Upper lobe of right lung (tissue), 1 donor: ENCODE data around the gene TSPAN13. TPM values are rescaled to one million over a fixed set of nuclear protein-coding genes. Genes with fewer than 3 reads are reported as not detected.

Source experiments
- ATAC-seq: fragments of 200-7000 bp; cut with Tn5 transposase; one replicate; pipeline ENCODE4 v1.9.1; 2020; ENCODE audit warnings: mild to moderate bottlenecking, moderate library complexity
- DNase-seq: peaks from one replicate; pipeline ENCODE4 v3.0.0-alpha.2; 2020
- H3K27ac ChIP-seq: fragments of 200-600 bp; one replicate; pipeline ENCODE4 v1.8.0; 2022
- H3K27me3 ChIP-seq: fragments of 200-600 bp; one replicate; pipeline ENCODE4 v1.8.0; 2022; ENCODE audit warnings: mild to moderate bottlenecking
- H3K36me3 ChIP-seq: fragments of 200-600 bp; one replicate; pipeline ENCODE4 v1.8.0; 2022
- H3K4me1 ChIP-seq: fragments of 200-600 bp; one replicate; pipeline ENCODE4 v1.8.0; 2022
- H3K4me3 ChIP-seq: fragments of 200-600 bp; one replicate; pipeline ENCODE4 v1.8.0; 2022; ENCODE audit warnings: mild to moderate bottlenecking
- H3K9me3 ChIP-seq: fragments of 200-600 bp; one replicate; pipeline ENCODE4 v1.8.0; 2022
- intact Hi-C: fragments of 100-400 bp; cut with DNase I; formaldehyde crosslinking; loops from one replicate; pipeline ENCODE4 v1.11.0; 2022
- long read RNA-seq: library from polyadenylated mRNA; unstranded; transcript quantifications from one replicate; pipeline ENCODE4 v2.0.0, GENCODE V29; 2021
- total RNA-seq: library from RNA; stranded (reverse); fragmentation: NEBNext Ultra II Directional; extraction: Animal tissue kit (Norgen Biotek cat#: 25700); gene quantifications from one replicate; pipeline ENCODE4 v1.2.1, GENCODE V29; 2021
- TF ChIP-seq, protein P1 (sequence below): fragments of 200-600 bp; IDR thresholded peaks from one replicate; pipeline ENCODE4 v1.8.0; 2022; ENCODE audit warnings: antibody characterized with exemption
- donor health status: DM: no; HTN: yes; CAD: no; lungs with severe emphysema.

The TSPAN13 gene
- total RNA-seq, result 185 TPM
- long read RNA-seq, transcript TSPAN13-201 (6 exons, 2,093 nt), result major isoform, 371 of 382 reads
- long read RNA-seq, partial matches to known transcripts, result 7 of 382 reads
- long read RNA-seq, other reads (novel, unspliced or antisense), result 4 of 382 reads

DNA sequence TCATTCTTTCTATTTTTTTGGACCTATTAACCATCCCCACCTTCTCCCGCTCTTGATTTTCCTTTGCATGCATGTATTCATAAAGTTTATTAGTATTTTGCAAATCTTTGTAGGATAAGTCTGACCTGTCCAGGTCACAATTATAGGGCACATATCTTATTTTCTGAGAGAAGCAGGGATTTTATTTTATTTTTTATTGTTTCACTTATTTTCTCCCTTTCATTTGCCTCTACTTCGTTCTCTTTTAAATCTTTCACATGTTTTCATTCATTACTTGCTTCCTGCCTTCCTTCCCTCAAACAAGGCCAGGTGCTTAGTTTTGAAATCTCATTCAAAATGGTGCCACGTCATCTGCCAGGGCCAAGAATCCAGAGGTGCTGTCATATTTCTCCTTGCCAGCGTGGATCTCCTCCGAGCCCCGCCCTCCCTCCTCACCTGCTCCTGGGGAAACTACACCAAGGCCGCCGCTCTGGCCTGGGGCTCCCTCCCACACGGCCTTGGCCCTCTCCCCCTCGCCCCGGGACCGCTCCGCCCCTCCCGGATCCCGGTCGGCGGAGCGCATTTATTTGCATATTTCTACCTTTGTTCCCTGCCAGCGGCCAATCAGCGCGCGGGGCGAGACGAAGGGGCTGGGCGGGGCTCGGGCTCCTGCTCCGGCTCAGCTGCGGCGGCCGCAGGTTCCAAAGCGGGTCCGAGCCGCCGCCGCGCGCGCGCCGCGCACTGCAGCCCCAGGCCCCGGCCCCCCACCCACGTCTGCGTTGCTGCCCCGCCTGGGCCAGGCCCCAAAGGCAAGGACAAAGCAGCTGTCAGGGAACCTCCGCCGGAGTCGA lies at the start of gene TSPAN13:
Gene TSPAN13 (plus strand): TSS at position 654 of the 830 bp plus-strand sequence. CDS start 213 bp downstream, outside the sequence.
- Histone ChIP-seq H3K27me3 (no peaks in the 10 kb centered on the region), H3K9me3 (no peaks in the 10 kb centered on the region), H3K27ac (peak within 1 kb of the TSS; percentile 58), H3K4me1 (no peaks in the 10 kb centered on the region), H3K4me3 (peak within 1 kb of the TSS; percentile 67), H3K36me3 (no peaks in the 10 kb centered on the region)
- peak; percentile 97 for ATAC-seq
- TF ChIP-seq, protein P1, sequence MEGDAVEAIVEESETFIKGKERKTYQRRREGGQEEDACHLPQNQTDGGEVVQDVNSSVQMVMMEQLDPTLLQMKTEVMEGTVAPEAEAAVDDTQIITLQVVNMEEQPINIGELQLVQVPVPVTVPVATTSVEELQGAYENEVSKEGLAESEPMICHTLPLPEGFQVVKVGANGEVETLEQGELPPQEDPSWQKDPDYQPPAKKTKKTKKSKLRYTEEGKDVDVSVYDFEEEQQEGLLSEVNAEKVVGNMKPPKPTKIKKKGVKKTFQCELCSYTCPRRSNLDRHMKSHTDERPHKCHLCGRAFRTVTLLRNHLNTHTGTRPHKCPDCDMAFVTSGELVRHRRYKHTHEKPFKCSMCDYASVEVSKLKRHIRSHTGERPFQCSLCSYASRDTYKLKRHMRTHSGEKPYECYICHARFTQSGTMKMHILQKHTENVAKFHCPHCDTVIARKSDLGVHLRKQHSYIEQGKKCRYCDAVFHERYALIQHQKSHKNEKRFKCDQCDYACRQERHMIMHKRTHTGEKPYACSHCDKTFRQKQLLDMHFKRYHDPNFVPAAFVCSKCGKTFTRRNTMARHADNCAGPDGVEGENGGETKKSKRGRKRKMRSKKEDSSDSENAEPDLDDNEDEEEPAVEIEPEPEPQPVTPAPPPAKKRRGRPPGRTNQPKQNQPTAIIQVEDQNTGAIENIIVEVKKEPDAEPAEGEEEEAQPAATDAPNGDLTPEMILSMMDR, result no peak
- DNase-seq, result peak; percentile 96
- intact Hi-C loops, result no loop called here

DNA sequence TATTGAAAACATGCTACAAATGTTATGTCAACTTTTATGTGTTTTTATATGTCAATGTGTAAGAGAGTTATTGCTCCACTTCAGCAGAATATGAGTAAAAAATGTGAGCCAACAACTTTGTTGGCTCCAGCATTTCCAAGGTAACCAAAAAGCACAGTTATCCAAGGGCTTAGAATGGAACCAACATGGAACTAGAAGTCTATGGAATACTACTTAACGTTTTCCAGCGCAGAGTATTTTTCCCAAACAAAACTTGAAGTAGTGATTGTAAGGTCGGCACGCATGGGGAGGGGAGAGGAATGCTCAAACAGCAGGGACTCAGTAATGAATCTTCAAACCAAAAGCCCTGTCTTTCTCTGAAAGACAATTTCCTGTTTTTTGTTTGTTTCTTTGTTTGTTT lies 45.0 kb upstream of the TSPAN13 start:
- no peak for DNase-seq
- Histone ChIP-seq H3K27me3 (no peaks in the 10 kb centered on the region), H3K4me1 (no peaks in the 10 kb centered on the region), H3K4me3 (no peak overlapping the region), H3K9me3 (no peaks in the 10 kb centered on the region), H3K27ac (no peak overlapping the region), H3K36me3 (peaks cover 17% of the 10 kb centered on the region)
- ATAC-seq, result no peak
- TF ChIP-seq, protein P1, result no peak
- intact Hi-C loops, result no loop called here

DNA sequence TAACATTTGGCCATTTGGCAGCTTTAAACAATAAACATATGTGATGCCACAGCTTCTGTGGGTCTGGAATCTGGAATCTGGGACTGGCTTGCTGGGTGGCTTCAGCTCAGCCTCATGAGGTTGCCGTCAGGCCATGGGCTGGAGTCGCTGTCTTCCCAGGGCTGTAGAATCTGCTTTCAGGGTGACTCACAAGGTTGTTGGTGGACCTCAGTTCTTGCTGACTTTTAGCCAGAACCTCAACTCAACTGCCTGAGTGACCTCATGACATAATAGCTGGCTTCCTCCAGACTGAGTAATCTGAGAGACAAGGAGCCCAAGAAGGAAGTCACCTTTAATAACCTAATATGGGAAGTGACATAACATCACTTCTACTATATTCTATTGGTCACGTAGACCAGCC lies 44.6 kb upstream of the TSPAN13 start:
- ATAC-seq (no peak), DNase-seq (no peak)
- intact Hi-C loops, result no loop called here
- Histone ChIP-seq H3K27ac (no peak overlapping the region), H3K4me1 (no peaks in the 10 kb centered on the region), H3K4me3 (no peak overlapping the region), H3K36me3 (peaks cover 17% of the 10 kb centered on the region), H3K27me3 (no peaks in the 10 kb centered on the region), H3K9me3 (no peaks in the 10 kb centered on the region)
- TF ChIP-seq, protein P1, result no peak

DNA sequence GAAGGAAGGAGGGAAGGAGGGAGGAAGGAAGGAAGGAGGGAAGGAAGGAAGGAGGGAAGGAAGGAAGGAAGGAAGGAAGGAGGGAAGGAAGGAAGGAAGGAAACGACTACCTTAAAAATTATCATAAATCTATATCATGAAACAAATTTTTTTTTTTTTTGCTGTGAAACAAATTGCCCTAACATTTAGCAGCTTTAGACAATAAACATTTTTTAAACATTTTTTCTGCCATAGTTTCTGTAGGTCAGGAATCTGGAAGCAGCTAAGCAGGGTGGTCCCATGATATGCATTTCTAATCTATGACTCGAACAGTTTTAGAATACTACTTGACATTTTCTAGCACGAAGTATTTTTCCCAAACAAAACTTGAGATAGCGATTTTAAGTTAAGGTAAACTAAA lies 42.9 kb upstream of the TSPAN13 start:
- Histone ChIP-seq H3K4me3 (no peak overlapping the region), H3K9me3 (no peaks in the 10 kb centered on the region), H3K4me1 (no peaks in the 10 kb centered on the region), H3K27ac (no peak overlapping the region), H3K36me3 (peaks cover 6% of the 10 kb centered on the region), H3K27me3 (no peaks in the 10 kb centered on the region)
- intact Hi-C loops, result no loop called here
- ATAC-seq (no peak), DNase-seq (no peak)
- TF ChIP-seq, protein P1, result no peak

DNA sequence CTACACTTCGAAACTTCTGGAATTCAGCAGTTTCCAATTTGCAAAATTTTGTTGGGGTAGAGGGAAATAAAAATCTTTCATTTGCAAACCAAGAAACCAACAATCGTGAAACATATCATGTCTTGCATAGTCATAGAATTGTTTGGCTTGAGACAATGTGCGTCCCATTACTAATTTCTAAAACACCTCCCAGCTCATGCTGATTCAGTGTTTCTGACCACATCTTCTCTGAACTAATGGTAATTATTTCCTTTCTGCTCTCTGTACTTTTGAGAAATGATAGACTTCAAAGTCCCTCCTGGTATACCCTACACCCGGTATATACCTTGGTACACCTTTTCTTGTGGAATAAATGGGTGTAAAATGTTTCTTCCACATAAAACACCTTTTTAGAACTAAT lies 41.8 kb upstream of the TSPAN13 start:
- intact Hi-C loops, result no loop called here

More for the DNA sequence above, 41.8 kb upstream of the TSPAN13 start:
- no peaks in the 10 kb centered on the region for H3K4me1 ChIP-seq
- no peaks in the 10 kb centered on the region for H3K36me3 ChIP-seq
- H3K27me3 ChIP-seq, result no peaks in the 10 kb centered on the region
- DNase-seq (no peak), ATAC-seq (no peak)
- no peak overlapping the region for H3K4me3 ChIP-seq
- H3K9me3 ChIP-seq, result no peaks in the 10 kb centered on the region
- H3K27ac ChIP-seq, result no peak overlapping the region
- TF ChIP-seq, protein P1, result no peak
